Parathyroid adenoma (tissue), 2 donors: ENCODE data around the gene APC2.

Source experiments
- H2AFZ ChIP-seq: fragments of 300-600 bp; sonication (generic); one replicate; pipeline ENCODE4 v1.7.0; 2017; ENCODE audit warnings: antibody characterized with exemption, mild to moderate bottlenecking
- H3K27ac ChIP-seq: fragments of 300-600 bp; sonication (generic); one replicate; pipeline ENCODE4 v1.7.0; 2017
- H3K27me3 ChIP-seq: fragments of 300-600 bp; sonication (generic); one replicate; pipeline ENCODE4 v1.7.0; 2017; ENCODE audit warnings: low read length; ENCODE audit not compliant: control insufficient read depth, insufficient read depth
- H3K36me3 ChIP-seq: fragments of 300-600 bp; sonication (generic); one replicate; pipeline ENCODE4 v1.7.0; 2017; ENCODE audit warnings: low read length; ENCODE audit not compliant: control insufficient read depth, insufficient read depth
- H3K4me1 ChIP-seq: fragments of 300-600 bp; sonication (generic); one replicate; pipeline ENCODE4 v1.7.0; 2017; ENCODE audit warnings: control low read depth
- H3K4me2 ChIP-seq: fragments of 300-600 bp; sonication (generic); one replicate; pipeline ENCODE4 v1.7.0; 2017; ENCODE audit warnings: low read length
- H3K4me3 ChIP-seq: fragments of 300-600 bp; sonication (generic); one replicate; pipeline ENCODE4 v1.7.0; 2017; ENCODE audit warnings: low read depth, low read length
- H3K79me2 ChIP-seq: fragments of 300-600 bp; sonication (generic); one replicate; pipeline ENCODE4 v1.7.0; 2017; ENCODE audit warnings: control low read depth
- H3K9ac ChIP-seq: fragments of 300-600 bp; sonication (generic); one replicate; pipeline ENCODE4 v1.7.0; 2017; ENCODE audit warnings: mild to moderate bottlenecking
- H3K9me3 ChIP-seq: fragments of 300-600 bp; sonication (generic); one replicate; pipeline ENCODE4 v1.7.0; 2017; ENCODE audit warnings: low read length; ENCODE audit not compliant: control insufficient read depth
- TF ChIP-seq, protein P1 (sequence below): fragments of 300-600 bp; sonication (generic); IDR thresholded peaks from one replicate; pipeline ENCODE4 v1.7.0; 2017; ENCODE audit warnings: antibody characterized with exemption, mild to moderate bottlenecking
- donor health status: primary hyperparathyroidism.

The APC2 gene

GRCh38 chr19:1431759-1432506, 18.0 kb upstream of the APC2 start:
- Histone ChIP-seq H3K4me1 (no peaks in the 10 kb centered on the region), H3K4me3 (no peak overlapping the region), H3K27ac (no peak overlapping the region), H3K9ac (no peak overlapping the region), H3K9me3 (no peaks in the 10 kb centered on the region), H3K4me2 (no peak overlapping the region), H3K27me3 (no peaks in the 10 kb centered on the region), H2AFZ (no peak overlapping the region), H3K36me3 (no peaks in the 10 kb centered on the region), H3K79me2 (peaks cover 8% of the 10 kb centered on the region)
- TF ChIP-seq, protein P1, sequence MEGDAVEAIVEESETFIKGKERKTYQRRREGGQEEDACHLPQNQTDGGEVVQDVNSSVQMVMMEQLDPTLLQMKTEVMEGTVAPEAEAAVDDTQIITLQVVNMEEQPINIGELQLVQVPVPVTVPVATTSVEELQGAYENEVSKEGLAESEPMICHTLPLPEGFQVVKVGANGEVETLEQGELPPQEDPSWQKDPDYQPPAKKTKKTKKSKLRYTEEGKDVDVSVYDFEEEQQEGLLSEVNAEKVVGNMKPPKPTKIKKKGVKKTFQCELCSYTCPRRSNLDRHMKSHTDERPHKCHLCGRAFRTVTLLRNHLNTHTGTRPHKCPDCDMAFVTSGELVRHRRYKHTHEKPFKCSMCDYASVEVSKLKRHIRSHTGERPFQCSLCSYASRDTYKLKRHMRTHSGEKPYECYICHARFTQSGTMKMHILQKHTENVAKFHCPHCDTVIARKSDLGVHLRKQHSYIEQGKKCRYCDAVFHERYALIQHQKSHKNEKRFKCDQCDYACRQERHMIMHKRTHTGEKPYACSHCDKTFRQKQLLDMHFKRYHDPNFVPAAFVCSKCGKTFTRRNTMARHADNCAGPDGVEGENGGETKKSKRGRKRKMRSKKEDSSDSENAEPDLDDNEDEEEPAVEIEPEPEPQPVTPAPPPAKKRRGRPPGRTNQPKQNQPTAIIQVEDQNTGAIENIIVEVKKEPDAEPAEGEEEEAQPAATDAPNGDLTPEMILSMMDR = no peak

DNA sequence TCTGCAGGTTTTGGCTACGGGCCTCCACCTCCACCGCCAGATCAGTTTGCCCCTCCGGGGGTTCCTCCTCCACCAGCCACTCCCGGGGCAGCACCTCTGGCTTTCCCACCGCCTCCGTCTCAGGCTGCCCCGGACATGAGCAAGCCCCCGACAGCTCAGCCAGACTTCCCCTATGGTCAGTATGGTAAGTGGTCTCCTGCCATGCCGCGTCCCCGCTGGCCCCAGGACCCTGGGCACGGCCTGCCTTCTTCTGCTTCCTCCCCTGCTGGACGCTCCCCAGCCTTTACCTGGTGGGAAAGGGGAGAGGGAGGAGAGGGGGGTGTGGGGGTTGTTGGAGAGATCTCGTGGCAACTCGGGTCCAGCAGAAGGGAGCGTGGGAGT, 17.4 kb upstream of the APC2 start:
- Histone ChIP-seq H3K27ac (no peak overlapping the region), H3K4me3 (no peak overlapping the region), H3K79me2 (peaks cover 8% of the 10 kb centered on the region), H3K4me2 (no peak overlapping the region), H2AFZ (no peak overlapping the region), H3K4me1 (no peaks in the 10 kb centered on the region), H3K36me3 (no peaks in the 10 kb centered on the region), H3K9me3 (no peaks in the 10 kb centered on the region), H3K27me3 (no peaks in the 10 kb centered on the region), H3K9ac (no peak overlapping the region)
- TF ChIP-seq, protein P1 = no peak

- Histone ChIP-seq H3K79me2 (peaks cover 8% of the 10 kb centered on the region), H3K9me3 (no peaks in the 10 kb centered on the region), H3K27me3 (no peaks in the 10 kb centered on the region), H3K4me1 (no peaks in the 10 kb centered on the region), H3K4me2 (no peak overlapping the region), H3K9ac (no peak overlapping the region), H2AFZ (no peak overlapping the region), H3K4me3 (no peak overlapping the region), H3K27ac (no peak overlapping the region), H3K36me3 (no peaks in the 10 kb centered on the region)
- TF ChIP-seq, protein P1 = no peak
Observed at GRCh38 chr19:1433119-1434039, 16.5 kb upstream of the APC2 start.

- no peak overlapping the region for H2AFZ ChIP-seq
- no peak overlapping the region for H3K4me3 ChIP-seq
- no peak overlapping the region for H3K4me2 ChIP-seq
- TF ChIP-seq, protein P1 = no peak
- no peaks in the 10 kb centered on the region for H3K36me3 ChIP-seq
- H3K27ac ChIP-seq = no peak overlapping the region
- no peaks in the 10 kb centered on the region for H3K27me3 ChIP-seq
- no peaks in the 10 kb centered on the region for H3K4me1 ChIP-seq
- peaks cover 11% of the 10 kb centered on the region for H3K79me2 ChIP-seq
- H3K9ac ChIP-seq = no peak overlapping the region
- H3K9me3 ChIP-seq = no peaks in the 10 kb centered on the region
Observed at GRCh38 chr19:1434040-1434366, 15.9 kb upstream of the APC2 start.
